Right kidney (tissue), 1 donor: Measurements from ENCODE around the gene TXK.

ENCODE experiments used
- DNase-seq: peaks from one replicate; pipeline ENCODE4 v3.0.0-alpha.2; 2016

The TXK gene

DNA sequence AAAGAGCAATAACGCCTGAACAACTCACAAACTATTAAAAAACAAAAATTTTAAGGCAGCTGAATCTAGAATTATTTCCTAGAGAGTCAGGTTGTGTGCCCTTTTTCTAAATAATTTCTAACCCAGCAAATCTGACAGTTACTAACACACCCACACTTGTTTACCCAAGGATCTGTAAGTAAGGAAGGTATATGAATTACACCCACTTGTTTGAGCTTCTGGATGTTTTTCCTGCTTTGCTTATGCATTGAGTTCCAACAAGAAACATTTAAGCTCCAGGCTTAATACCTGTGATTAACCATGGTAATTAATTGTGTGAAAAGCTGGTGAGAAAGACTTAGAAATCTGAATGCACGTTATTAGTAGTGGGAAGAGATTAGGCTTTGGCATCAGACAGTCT is 115.9 kb downstream of the TXK start:
- no peak for DNase-seq

DNA sequence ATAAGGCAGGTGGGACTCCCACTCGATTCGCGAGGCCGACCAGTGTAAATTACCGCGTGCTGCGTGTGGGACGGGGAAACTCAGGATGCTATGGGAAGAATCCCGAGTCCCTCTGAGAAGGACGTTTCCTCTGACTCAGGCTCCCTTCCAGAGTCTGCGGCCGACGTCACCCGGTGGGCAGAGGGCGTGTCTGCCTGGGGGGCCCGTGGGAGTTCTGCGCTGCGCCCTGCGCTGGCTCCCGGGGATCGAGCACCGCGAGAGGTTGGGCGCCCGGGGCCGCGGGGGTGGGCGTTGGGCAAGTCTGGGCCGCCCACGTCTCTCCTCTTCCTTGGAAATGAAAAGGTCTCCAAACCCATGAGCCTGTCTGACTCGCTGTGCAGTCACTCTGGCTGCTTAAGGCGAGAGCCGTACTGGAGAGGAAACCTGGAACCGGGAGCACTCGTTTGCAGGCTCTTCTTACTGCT is 116.9 kb downstream of the TXK start:
- no peak for DNase-seq
